IgD-negative memory B cell (primary cell): ENCODE results near the gene CHST1. TPM values are rescaled to one million over a fixed set of nuclear protein-coding genes. Genes with fewer than 3 reads are reported as not detected.

Experiments
- polyA plus RNA-seq: library from polyadenylated mRNA; unstranded; fragments of 300-500 nt; fragmentation: Illumina TruSeq; gene quantifications from one replicate; pipeline ENCODE4 v1.2.3, GENCODE V29; 2021

Gene CHST1
- polyA plus RNA-seq, 1 donor from 2014 or later: not detected

Other genes starting within 250 kb of the CHST1 start
- gene SLC35C1, start 139.5 kb upstream of the CHST1 start, polyA plus RNA-seq: 8.9 TPM
- gene CRY2, start 181.9 kb upstream of the CHST1 start, polyA plus RNA-seq: 39.3 TPM
- 0.26 TPM for gene MAPK8IP1, start 220.0 kb upstream of the CHST1 start, polyA plus RNA-seq
- not detected for gene FREY1, start 241.6 kb upstream of the CHST1 start, polyA plus RNA-seq